PC-3 (cell line): Measurements from ENCODE around the gene NDUFV1. TPM values are rescaled to one million over a fixed set of nuclear protein-coding genes. Genes with fewer than 3 reads are reported as not detected.

ENCODE experiments used
- ATAC-seq: fragments of 200-7000 bp; cut with Tn5 transposase; 2 replicates; pipeline ENCODE4 v1.9.1; 2020; ENCODE audit warnings: mild to moderate bottlenecking, moderate library complexity
- BruUV-seq: library from RNA; stranded (reverse); fragments of 400-500 nt; replicated peaks from 2 replicates; lab custom pipeline; 2021; lab: Mats Ljungman, UMichigan
- CTCF ChIA-PET: fragments of 300-600 bp; sonication (Branson Sonifier 250); formaldehyde crosslinking; loops from one replicate; lab custom pipeline; 2022; ENCODE audit warnings: antibody characterized with exemption; lab: Charles Lee
- POLR2A ChIA-PET: fragments of 300-600 bp; sonication (Branson Sonifier 250); formaldehyde crosslinking; loops from one replicate; lab custom pipeline; 2022; ENCODE audit warnings: antibody characterized with exemption; ENCODE audit not compliant: unreplicated experiment; lab: Charles Lee
- DNase-seq: peaks from one replicate; pipeline ENCODE4 v3.0.0-alpha.2; 2015
- H2AFZ ChIP-seq: fragments of 300-600 bp; sonication (generic); 2 replicates; pipeline ENCODE4 v1.6.0; 2016; ENCODE audit warnings: antibody characterized with exemption, low read length
- H3F3A ChIP-seq: fragments of 300-600 bp; sonication (generic); one replicate; pipeline ENCODE4 v1.6.0; 2017; ENCODE audit warnings: antibody characterized with exemption, low read length, control low read depth, mild to moderate bottlenecking; ENCODE audit not compliant: unreplicated experiment
- H3K27ac ChIP-seq: fragments of 300-600 bp; sonication (generic); 2 replicates; pipeline ENCODE4 v1.5.1; 2016; ENCODE audit warnings: mild to moderate bottlenecking, low read length
- H3K27me3 ChIP-seq: fragments of 300-600 bp; sonication (generic); 2 replicates; pipeline ENCODE4 v1.6.1; 2016; ENCODE audit warnings: low read length, mixed read lengths
- H3K36me3 ChIP-seq: fragments of 300-600 bp; sonication (generic); 2 replicates; pipeline ENCODE4 v1.6.1; 2016; ENCODE audit warnings: low read depth, mixed run types, low read length, mixed read lengths
- H3K4me1 ChIP-seq: fragments of 300-600 bp; sonication (generic); 2 replicates; pipeline ENCODE4 v1.5.1; 2016; ENCODE audit warnings: low read length; ENCODE audit not compliant: insufficient read depth
- H3K4me2 ChIP-seq: fragments of 300-600 bp; sonication (generic); 2 replicates; pipeline ENCODE4 v1.6.0; 2016; ENCODE audit warnings: low read length
- H3K4me3 ChIP-seq: fragments of 300-600 bp; sonication (generic); 2 replicates; pipeline ENCODE4 v1.5.1; 2016; ENCODE audit warnings: mild to moderate bottlenecking, low read length, mixed read lengths
- H3K79me2 ChIP-seq: fragments of 300-600 bp; sonication (generic); 2 replicates; pipeline ENCODE4 v1.6.1; 2017; ENCODE audit warnings: low read length, mixed read lengths
- H3K9ac ChIP-seq: fragments of 300-600 bp; sonication (generic); 2 replicates; pipeline ENCODE4 v1.6.0; 2016; ENCODE audit warnings: mild to moderate bottlenecking, low read length
- H3K9me2 ChIP-seq: fragments of 300-600 bp; sonication (generic); replicated peaks from 2 replicates; pipeline ENCODE4 v1.6.1; 2016; ENCODE audit warnings: mixed run types, low read length, mixed read lengths
- H3K9me3 ChIP-seq: fragments of 300-600 bp; sonication (generic); 2 replicates; pipeline ENCODE4 v1.6.1; 2016; ENCODE audit warnings: low read length, mixed read lengths
- H4K20me1 ChIP-seq: fragments of 300-600 bp; sonication (generic); 2 replicates; pipeline ENCODE4 v1.6.1; 2016; ENCODE audit warnings: low read length, mixed read lengths
- CTCF ChIP-seq: fragments of 300-600 bp; sonication (generic); conservative IDR thresholded peaks from 2 replicates; pipeline ENCODE4 v1.5.1; 2017; ENCODE audit warnings: antibody characterized with exemption, low read depth, mild to moderate bottlenecking, low read length
- EZH2 ChIP-seq: fragments of 300-600 bp; sonication (generic); IDR thresholded peaks from one replicate; pipeline ENCODE4 v1.6.1; 2017; ENCODE audit warnings: antibody characterized with exemption, mild to moderate bottlenecking, low read length; ENCODE audit not compliant: unreplicated experiment
- EZH2phosphoT487 ChIP-seq: fragments of 300-600 bp; sonication (generic); IDR thresholded peaks from 2 replicates; pipeline ENCODE4 v1.6.1; 2018; ENCODE audit warnings: mild to moderate bottlenecking, antibody characterized with exemption, low read length, borderline replicate concordance
- intact Hi-C: fragments of 100-400 bp; cut with micrococcal nuclease; formaldehyde crosslinking; loops from 2 replicates; pipeline ENCODE4 v1.9.0; 2023
- total RNA-seq: library from RNA; depleted of rRNA; stranded (reverse); fragments of >200 nt; gene quantifications from 2 replicates; pipeline ENCODE4 v1.2.3, GENCODE V29; 2014

NDUFV1 gene
- total RNA-seq, 1 experiment from 2014 or later: 499 TPM

GRCh38 chr11:67641338-67642172 is 34.8 kb downstream of the NDUFV1 start:
- Histone ChIP-seq H3K4me1 (no peaks in the 10 kb centered on the region), H3K9me2 (no peaks in the 10 kb centered on the region), H3K4me3 (no peak overlapping the region), H3K9me3 (no peaks in the 10 kb centered on the region), H3K79me2 (no peaks in the 10 kb centered on the region), H3K27me3 (no peaks in the 10 kb centered on the region), H2AFZ (no peak overlapping the region), H3K36me3 (no peaks in the 10 kb centered on the region), H3K4me2 (no peak overlapping the region), H4K20me1 (no peaks in the 10 kb centered on the region), H3K27ac (no peak overlapping the region), H3K9ac (no peak overlapping the region), H3F3A (no peaks in the 10 kb centered on the region)
- TF ChIP-seq EZH2 (no peak), CTCF (no peak), EZH2phosphoT487 (no peak)
- DNase-seq (no peak), ATAC-seq (no peak)
- intact Hi-C loops: no loop called here
- no TSS peak for BruUV-seq
- POLR2A ChIA-PET: no interaction called here
- CTCF ChIA-PET: interaction anchor here (1.2 kb wide), 1 partner anchor 12 kb away, joined by 4 read pairs; the partner anchor contains the start of gene NUDT8

- no peaks in the 10 kb centered on the region for H3K9me2 ChIP-seq
- H3K9me3 ChIP-seq: no peaks in the 10 kb centered on the region
- H3K4me2 ChIP-seq: no peak overlapping the region
- TF ChIP-seq EZH2: no peak
- no peak for TF ChIP-seq CTCF
- no peak for TF ChIP-seq EZH2phosphoT487
- ATAC-seq (no peak), DNase-seq (no peak)
- ChIA-PET POLR2A (no interaction called here), CTCF (no interaction called here)
- BruUV-seq: no TSS peak
- no peak overlapping the region for H3K27ac ChIP-seq
- no peaks in the 10 kb centered on the region for H3K27me3 ChIP-seq
- H4K20me1 ChIP-seq: no peaks in the 10 kb centered on the region
- H3K36me3 ChIP-seq: no peaks in the 10 kb centered on the region
- H2AFZ ChIP-seq: no peak overlapping the region
- no peaks in the 10 kb centered on the region for H3K79me2 ChIP-seq
- no peak overlapping the region for H3K9ac ChIP-seq
- H3F3A ChIP-seq: no peaks in the 10 kb centered on the region
- no peak overlapping the region for H3K4me3 ChIP-seq
- H3K4me1 ChIP-seq: no peaks in the 10 kb centered on the region
- intact Hi-C loops: no loop called here
These were observed 35.7 kb downstream of the NDUFV1 start for GRCh38 chr11:67642173-67643120.
